Activated gamma-delta T cell treated with Interleukin-2 at 50 U/mL for 16 hours (primary cell): ENCODE data around the gene TBC1D2B.

Experiments
- DNase-seq: peaks from one replicate; pipeline ENCODE4 v3.0.0-alpha.2; 2020

Gene TBC1D2B

GRCh38 chr15:78093242-78094020 is 15.9 kb upstream of the TBC1D2B start:
- no peak for DNase-seq

- no peak for DNase-seq
Observed at GRCh38 chr15:78092261-78093041, 14.9 kb upstream of the TBC1D2B start, which contains the start of gene SH2D7. Gene SH2D7 (plus strand): TSS chr15:78092561. CDS start chr15:78092585, 24 bp downstream.

GRCh38 chr15:78090422-78091063 is 13.0 kb upstream of the TBC1D2B start:
- DNase-seq, result no peak

DNA sequence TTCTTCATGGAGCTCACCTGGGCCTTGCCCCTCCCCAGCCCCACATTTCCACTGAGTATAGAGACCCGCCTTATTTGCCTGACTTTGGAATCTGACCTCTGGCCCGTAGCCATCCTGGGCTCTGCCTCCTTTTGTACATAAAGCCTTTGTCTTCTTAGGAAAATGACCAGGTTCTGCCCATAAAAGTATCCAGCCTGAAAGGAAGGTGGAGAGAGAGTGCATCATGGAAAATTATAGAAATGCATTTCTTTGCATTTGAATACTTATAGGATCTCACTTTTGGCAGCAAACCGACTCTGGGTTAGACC is 11.2 kb upstream of the TBC1D2B start:
- no peak for DNase-seq

DNA sequence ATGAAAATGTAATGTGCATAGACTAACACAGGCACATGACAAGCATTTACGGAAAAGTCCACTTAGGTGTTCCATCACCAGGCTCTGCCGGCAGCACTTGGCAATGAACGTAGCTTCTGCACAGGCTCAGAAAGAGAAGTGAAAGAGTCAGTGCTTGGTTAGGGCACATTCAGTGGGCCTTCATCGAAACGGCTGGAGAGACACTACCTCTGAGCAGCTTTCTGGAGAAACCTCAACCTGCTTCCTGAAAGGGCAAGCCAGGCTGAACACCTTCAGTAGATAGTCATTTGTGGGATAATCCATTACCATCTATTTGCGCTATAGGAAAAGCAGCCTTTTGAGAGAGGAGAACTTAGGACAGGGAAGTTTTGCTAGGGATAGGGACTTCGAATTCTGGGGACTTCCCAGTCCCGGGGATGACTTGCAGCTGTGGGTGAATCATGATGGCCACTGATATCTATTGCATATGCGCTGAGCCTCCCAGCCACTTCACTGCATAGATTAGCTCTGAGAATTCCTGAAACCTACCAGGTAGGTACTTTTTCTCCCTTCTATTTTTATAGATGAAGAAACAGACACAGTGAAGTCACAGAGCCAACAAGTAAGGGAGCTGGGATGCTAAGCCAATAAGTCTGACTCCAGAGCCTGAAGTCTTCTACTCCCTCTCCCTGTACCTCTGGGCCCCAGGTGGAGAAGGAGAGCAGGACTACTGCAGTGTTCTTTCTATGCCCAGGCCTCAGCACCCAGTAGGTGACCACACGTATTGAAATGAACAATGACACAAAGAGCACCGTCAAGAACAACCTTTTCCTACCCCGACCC is 10.7 kb upstream of the TBC1D2B start:
- DNase-seq, result no peak

DNA sequence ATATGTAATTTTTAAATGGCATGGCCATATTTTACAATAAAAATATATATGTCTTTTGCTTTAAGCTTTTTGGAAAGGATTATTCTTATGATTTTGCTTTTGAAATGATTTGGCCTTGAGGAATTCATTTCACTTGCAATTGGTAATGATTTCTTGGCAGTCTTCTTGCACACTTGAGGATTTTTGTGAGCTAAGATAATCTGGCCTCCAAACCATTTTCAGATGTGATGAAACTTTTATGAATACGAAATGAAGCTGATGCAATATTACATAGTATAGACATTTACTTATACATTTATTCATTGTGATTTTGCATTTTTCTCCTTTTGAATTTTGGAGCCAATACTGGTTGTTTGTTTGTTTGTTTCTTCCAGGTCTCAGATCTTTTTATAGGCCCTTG is 8.4 kb upstream of the TBC1D2B start:
- DNase-seq, result no peak

DNA sequence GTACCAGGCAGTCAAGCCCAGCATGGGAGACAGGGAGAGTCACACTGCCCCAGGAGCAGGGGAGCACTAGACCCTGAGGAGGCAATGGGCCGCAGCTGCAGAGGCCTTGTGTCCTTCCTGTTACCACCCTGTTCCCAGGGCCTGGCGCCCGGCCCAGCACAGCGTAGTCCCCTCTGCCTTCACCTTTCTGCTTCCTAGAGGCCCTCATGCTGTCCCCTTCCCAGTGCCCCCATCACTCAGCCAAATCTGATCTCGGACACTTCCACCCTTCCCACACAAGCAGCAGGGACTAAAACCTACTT is 6.9 kb upstream of the TBC1D2B start:
- DNase-seq, result no peak

DNA sequence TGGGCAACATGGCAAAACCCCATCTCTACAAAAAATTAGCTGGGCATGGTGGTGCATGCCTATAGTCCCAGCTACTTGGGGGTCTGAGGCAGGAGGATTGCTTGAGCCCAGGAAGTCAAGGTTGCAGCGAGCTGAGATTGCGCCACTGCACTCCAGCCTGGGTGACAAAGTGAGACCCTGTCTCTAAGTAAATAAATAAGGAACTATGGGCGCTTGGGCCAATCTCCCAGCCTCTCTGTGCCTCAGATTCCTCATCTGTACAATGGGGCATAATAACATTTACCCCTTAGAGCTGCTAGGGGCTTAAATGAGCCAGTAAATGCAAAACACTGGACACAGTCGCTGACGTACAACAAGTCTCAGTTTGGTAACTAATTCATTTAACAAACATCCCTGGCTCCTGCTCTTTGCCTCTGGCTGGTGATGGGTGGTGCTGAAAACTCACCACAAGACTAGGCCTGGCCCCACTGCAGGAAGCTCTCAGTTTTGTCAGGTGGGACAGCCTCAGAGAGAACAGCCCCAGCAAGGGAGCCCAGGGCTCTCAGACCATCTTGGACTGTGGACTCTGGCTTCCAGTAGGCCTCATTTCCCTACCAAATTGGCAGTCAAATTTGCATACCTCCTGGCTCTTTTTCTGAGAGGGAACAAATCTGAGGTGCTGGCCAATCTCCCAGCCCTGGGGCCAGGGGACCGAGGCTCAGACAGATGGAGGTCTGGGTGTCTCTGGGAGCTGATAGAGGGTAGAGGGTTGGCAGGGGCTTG is 6.4 kb upstream of the TBC1D2B start:
- no peak for DNase-seq

GRCh38 chr15:78083186-78083585 is 5.7 kb upstream of the TBC1D2B start:
- no peak for DNase-seq

DNA sequence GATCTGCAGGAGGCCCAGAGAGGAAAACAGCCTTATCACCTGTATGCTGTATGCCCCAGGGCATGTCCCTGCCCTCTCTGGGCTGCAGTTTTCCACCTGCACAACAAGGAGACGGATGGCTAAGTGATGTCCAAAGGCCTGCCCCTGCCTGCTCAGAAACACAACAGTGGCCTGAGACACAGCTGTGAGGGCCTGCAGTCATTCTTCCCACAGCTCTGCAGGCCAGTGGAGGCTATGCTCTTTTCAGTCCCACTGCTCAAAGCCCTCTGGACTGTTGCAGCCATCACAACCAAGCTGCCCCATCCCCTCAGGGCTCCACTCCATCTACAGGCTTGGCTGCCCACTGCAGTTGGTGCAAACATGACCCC is 5.2 kb upstream of the TBC1D2B start:
- no peak for DNase-seq

DNA sequence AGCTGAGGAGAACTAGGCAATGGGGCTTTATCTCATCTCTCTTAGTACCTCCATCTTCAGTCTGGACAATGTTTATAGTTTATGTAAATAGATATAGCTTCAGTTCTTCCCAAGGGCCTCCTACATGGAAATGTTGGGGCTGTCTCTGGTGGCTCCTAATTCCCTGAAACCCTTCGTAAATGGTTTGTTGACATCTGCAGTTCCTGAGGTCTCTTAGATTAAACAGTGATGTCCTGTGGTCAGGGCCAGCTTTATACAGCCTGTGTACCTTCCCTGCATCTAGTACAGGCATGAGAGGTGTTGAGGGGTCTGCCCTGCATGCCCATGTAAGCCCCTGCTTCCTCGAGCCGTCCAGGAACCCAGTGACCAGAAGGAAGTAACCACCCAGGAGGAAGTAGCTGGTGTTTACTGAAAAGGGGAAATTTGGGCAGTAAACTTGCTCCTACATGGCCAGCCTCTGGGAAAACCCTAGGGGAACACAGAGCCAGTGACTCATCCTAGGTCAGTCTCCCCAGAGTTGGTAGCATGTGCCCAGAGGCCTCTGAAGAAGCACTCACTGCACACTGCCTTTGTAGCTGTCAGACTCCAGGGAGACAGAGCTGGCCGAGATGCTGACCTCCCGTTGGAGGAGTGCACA is 4.7 kb upstream of the TBC1D2B start:
- no peak for DNase-seq

GRCh38 chr15:78080088-78080460 is 2.6 kb upstream of the TBC1D2B start:
- no peak for DNase-seq

GRCh38 chr15:78079298-78080087 is 2.0 kb upstream of the TBC1D2B start:
- no peak for DNase-seq

- DNase-seq, result no peak
Observed at GRCh38 chr15:78077871-78078210, 330 bp upstream of the TBC1D2B start.

DNA sequence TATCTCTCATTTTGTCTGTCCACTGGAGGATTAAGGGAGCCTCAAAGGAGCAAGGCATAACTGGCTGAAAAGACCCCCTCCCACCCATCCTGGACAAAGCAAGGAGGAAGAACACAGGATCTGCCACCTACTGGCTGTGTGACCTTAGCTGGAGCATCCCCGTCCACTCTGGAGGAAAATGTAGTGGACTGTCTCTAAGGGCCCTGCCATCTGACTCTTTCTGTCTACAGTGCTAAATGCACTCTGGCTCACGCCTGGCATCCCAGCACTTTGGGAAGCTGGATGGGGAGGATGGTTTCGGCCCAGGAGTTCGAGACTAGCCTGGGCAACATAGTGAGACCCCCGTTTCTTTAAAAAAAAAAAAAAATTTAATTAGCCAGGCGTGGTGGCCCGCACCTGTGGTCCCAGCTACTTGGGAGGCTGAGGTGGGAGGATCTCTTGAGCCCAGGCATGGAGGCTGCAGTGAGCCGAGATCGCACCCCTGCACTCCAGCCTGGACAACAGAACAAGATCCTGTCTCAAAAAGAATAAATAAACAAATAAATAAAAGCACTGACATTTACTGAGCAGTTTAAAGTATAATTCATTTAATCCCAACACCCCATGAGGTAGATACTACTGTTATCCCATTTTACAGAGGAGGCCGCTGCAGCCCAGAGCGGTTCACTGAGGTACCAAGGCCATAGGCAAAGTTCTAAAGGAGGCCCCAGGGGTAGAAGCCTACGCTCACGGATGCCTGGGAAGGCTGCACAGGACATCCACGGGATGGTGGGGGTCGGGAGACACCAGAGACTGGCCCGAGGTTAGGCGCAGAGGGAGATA is 1.1 kb downstream of the TBC1D2B start:
- DNase-seq, result no peak

- DNase-seq, result no peak
Observed at GRCh38 chr15:78075490-78076230, 1.9 kb downstream of the TBC1D2B start.

DNA sequence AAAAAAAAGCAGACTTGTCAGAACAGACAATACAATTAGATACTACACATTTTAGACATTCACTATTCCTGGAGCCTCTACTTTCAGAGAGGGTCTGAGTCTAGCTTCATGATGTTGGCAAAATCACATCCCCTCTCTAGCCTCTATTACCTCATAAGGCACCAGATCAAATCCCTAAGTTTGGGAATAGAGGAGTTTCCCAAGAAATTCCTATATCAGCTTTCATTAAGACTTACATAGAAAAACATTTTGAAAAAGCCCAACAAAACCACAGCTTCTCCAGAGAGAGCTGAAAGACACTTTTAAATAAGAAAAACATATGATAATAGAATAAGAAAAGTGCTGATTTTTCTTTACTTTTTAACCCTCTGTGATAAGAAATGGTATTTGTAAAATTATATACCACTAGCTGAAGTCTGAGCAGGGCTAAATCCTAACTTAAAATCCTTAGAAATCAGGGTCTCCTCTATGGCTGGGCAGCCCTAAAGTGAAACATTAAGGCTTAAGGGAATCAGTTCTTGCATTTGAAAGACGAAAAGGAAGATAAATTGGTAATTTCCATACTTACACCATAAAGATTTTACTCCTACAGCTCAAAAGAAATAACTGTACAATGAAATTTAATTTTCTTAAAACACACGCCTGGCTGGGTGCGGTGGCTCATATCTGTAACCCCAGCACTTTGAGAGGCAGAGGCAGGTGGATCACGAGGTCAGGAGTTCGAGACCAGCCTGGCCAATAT is 4.3 kb downstream of the TBC1D2B start:
- DNase-seq, result no peak

DNA sequence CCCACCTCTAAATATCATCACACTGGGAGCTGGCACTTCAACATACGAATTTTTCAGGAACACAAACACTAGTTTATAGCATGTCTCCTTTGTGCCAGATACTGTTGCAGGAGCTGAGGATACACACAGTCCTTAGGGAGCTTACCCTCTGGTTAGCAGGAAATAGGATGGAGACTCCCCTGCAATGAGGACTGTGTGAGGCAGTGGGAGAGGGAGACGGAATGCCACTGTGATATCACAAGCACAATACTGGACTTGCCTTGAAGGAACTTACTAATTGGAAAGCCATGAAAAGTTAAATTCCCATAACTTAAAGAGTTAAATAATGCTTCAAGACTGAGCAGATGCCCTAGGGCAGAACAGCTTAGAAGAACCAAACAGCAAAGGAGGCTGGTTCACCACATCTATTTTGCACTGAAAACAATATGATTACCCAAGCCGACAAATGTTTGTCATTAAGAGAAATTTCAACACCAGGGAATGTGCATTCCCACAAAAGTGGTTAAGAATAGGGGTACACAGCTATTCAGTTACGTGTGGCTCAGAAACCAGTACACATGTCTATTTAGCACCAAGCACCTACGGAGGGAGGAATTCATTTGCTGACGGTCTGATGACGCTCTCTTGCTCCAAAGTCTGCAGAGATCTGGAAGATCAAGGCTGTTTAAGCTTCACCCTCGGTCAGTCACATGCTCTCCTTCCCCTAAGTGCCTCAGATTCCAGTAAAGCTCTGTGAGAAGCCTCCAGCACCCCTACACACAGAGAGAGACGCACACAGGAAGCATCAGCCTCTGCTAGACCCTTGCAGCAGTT is 5.2 kb downstream of the TBC1D2B start:
- DNase-seq, result no peak
